Right lobe of liver (tissue), 6 donors: ENCODE results near the gene ZNF503. TPM values are rescaled to one million over a fixed set of nuclear protein-coding genes. Genes with fewer than 3 reads are reported as not detected.
"Not testable (repeated sequence)": the region's sequence is repeated elsewhere in the genome, so short reads cannot be mapped to it uniquely, and the experiment has no call there.

ENCODE experiments used
- ATAC-seq, 4 donors: fragments of 200-7000 bp; cut with Tn5 transposase; one replicate each; pipeline ENCODE4 v1.9.1; 2020; ENCODE audit warnings: mild to moderate bottlenecking in 4 of 4, moderate library complexity in 4 of 4
- DNase-seq, 3 donors: peaks; one replicate each; pipeline ENCODE4 v3.0.0-alpha.2; 2020
- H3K27ac ChIP-seq, 3 donors: fragments of 200-600 bp; one replicate each; pipeline ENCODE4 v1.8.0; 2022
- H3K27me3 ChIP-seq, 2 donors: fragments of 200-600 bp; one replicate each; pipeline ENCODE4 v1.8.0; 2022
- H3K36me3 ChIP-seq, 4 donors: fragments of 200-600 bp; sonication (generic) in 1 of 4; one replicate each; pipeline versions ENCODE4 v1.5.1 to v1.8.0; 2017 to 2022; ENCODE audit warnings: control low read depth in 1 of 4
- H3K4me1 ChIP-seq, 4 donors: fragments of 200-600 bp; sonication (generic) in 1 of 4; one replicate each; pipeline versions ENCODE4 v1.5.1 to v1.8.0; 2017 to 2022; ENCODE audit warnings: control low read depth in 1 of 4
- H3K4me3 ChIP-seq, 3 donors: fragments of 200-600 bp; one replicate each; pipeline ENCODE4 v1.8.0; 2022
- H3K9me3 ChIP-seq, 4 donors: fragments of 200-600 bp; sonication (generic) in 1 of 4; one replicate each; pipeline versions ENCODE4 v1.5.1 to v1.8.0; 2017 to 2022; ENCODE audit warnings: control low read depth in 1 of 4
- POLR2A ChIP-seq: fragments of 450-650 bp; IDR thresholded peaks from one replicate; pipeline ENCODE4 v1.6.1; 2017; ENCODE audit warnings: antibody characterized with exemption, mild to moderate bottlenecking
- WGBS: methylation state at CpG from one replicate; pipeline ENCODE4 v1.1.6; 2018; ENCODE audit warnings: low coverage, low lambda C conversion rate; ENCODE audit not compliant: insufficient coverage; ENCODE audit errors: missing lambda C conversion rate; 5-methylcytosine and 5-hydroxymethylcytosine counted together
- intact Hi-C, 2 donors: fragments of 100-400 bp; cut with DNase I; formaldehyde crosslinking; loops; one replicate each; pipeline versions ENCODE4 v1.11.2 to v1.14.1; 2022
- total RNA-seq, 6 experiments: library from RNA; depleted of rRNA in 2 of 6; stranded (reverse); fragments of >200 nt in 2 of 6; fragmentation: NEBNext Ultra II Directional in 3 of 6; extraction: Animal tissue kit (Norgen Biotek cat#: 25700) in 3 of 6; gene quantifications; one replicate each; pipeline versions ENCODE4 v1.1.0 to v1.2.4, GENCODE V29; 2016 to 2023
- TF ChIP-seq, protein P1 (sequence below), 4 donors: fragments of 200-600 bp in 3 of 4; fragments of 450-650 bp in 1 of 4; IDR thresholded peaks; one replicate each; pipeline versions ENCODE4 v1.5.1 to v1.8.0; 2016 to 2022; ENCODE audit warnings: antibody characterized with exemption in 4 of 4, mild to moderate bottlenecking in 2 of 4
- donor health status: DM: no; HTN: yes; CAD: no.
- donor health status: DM: no; HTN: no; CAD: no.
- donor health status: DM: no; HTN: no; CAD: no.
- donor health status: DM: no; HTN: yes; CAD: no.
- donor health status: DM: no; HTN: yes; CAD: no.

The ZNF503 gene
- total RNA-seq, 6 experiments from 2014 or later: 2.9 to 7.1 (median 5.4) TPM

GRCh38 chr10:75367901-75368300 is 33.7 kb downstream of the ZNF503 start:
- H3K27me3 ChIP-seq: no peaks in the 10 kb centered on the region
- no peak overlapping the region for H3K4me3 ChIP-seq
- no CpG with 5 or more reads among the region's 2 CpGs for WGBS
- intact Hi-C loops: no loop called here
- H3K9me3 ChIP-seq: no peaks in the 10 kb centered on the region
- H3K4me1 ChIP-seq: no peaks in the 10 kb centered on the region
- TF ChIP-seq, protein P1, sequence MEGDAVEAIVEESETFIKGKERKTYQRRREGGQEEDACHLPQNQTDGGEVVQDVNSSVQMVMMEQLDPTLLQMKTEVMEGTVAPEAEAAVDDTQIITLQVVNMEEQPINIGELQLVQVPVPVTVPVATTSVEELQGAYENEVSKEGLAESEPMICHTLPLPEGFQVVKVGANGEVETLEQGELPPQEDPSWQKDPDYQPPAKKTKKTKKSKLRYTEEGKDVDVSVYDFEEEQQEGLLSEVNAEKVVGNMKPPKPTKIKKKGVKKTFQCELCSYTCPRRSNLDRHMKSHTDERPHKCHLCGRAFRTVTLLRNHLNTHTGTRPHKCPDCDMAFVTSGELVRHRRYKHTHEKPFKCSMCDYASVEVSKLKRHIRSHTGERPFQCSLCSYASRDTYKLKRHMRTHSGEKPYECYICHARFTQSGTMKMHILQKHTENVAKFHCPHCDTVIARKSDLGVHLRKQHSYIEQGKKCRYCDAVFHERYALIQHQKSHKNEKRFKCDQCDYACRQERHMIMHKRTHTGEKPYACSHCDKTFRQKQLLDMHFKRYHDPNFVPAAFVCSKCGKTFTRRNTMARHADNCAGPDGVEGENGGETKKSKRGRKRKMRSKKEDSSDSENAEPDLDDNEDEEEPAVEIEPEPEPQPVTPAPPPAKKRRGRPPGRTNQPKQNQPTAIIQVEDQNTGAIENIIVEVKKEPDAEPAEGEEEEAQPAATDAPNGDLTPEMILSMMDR (IDR thresholded peaks at IDR 0.05): no peak
- no peak for TF ChIP-seq POLR2A
- no peaks in the 10 kb centered on the region for H3K36me3 ChIP-seq
- ATAC-seq (no peak), DNase-seq (no peak)
- no peak overlapping the region for H3K27ac ChIP-seq

DNA sequence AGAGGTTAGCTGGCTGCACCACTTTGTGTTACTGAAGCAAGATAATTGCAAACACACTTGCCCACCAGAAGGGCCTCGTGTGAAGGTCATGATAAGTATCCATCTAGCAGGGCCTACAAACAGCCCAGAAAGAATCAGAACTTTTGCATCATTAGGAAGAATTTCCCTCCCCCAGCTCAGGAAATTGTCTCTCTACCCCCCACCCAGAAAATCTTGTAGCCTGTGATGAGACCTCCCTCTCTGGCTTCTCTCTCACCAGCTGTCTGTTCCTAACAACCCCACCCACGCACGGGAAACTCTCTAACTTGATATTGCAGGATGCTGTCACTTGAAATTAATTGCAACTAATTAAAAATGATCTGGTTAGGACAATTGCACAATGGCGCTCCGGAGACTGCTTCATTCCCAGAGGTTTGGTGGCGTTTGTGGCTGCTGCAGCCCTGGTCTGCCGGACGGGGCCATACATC is 34.5 kb downstream of the ZNF503 start:
- WGBS: 59% methylated on average over 8 of the region's 8 CpGs
- intact Hi-C loops: no loop called here
- ATAC-seq (no peak), DNase-seq (no peak)
- Histone ChIP-seq H3K9me3 (no peaks in the 10 kb centered on the region), H3K36me3 (no peaks in the 10 kb centered on the region), H3K4me1 (no peaks in the 10 kb centered on the region), H3K27ac (no peak overlapping the region), H3K4me3 (no peak overlapping the region), H3K27me3 (no peaks in the 10 kb centered on the region)
- TF ChIP-seq, protein P1 (IDR thresholded peaks at IDR 0.05): no peak
- TF ChIP-seq POLR2A: no peak

DNA sequence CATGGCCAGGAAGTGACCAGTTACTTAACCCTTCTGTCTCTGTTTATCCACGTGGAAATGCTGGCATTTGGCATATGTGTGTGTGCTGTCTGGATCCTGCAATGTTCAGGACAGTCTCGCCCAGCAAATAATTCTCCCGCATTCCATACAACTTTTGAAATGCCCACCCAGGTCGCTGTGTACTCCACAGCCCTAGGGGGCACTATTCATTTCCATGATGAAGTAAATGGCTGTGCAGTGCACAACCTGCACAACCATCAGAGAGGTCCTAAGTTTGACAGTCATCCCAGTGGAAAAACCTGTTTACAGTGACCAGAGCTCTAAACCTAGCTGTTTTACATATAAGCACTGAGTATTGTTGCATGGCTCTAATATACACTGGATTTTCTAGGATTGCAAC is 38.1 kb downstream of the ZNF503 start:
- intact Hi-C loops: no loop called here
- 67% methylated on average over 1 of the region's 4 CpGs for WGBS
- no peak overlapping the region for H3K4me3 ChIP-seq
- DNase-seq (no peak), ATAC-seq (no peak)
- H3K36me3 ChIP-seq: no peaks in the 10 kb centered on the region
- H3K27ac ChIP-seq: no peak overlapping the region
- H3K27me3 ChIP-seq: no peaks in the 10 kb centered on the region
- no peaks in the 10 kb centered on the region for H3K9me3 ChIP-seq
- no peaks in the 10 kb centered on the region for H3K4me1 ChIP-seq
- TF ChIP-seq, protein P1 (IDR thresholded peaks at IDR 0.05): no peak
- TF ChIP-seq POLR2A: no peak

DNA sequence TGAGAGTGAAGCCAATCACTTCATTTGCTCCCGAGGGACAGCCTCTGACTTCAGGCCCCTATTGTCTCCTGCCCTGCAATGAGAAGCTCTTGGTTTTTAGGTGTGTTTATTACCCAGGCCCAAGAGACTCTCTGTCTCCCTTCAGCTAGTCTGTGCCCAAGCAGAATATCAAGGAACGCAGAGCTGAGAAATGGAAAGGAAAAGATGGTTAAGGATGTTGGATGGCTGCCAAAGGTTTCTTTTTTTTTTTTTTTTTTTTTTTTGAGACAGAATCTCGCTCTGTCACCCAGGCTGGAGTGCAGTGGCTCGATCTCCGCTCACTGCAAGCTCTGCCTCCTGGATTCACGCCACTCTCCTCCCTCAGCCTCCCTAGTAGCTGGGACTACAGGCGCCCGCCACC is 41.7 kb downstream of the ZNF503 start:
- H3K36me3 ChIP-seq, intact Hi-C loops, H3K27me3 ChIP-seq, H3K9me3 ChIP-seq, DNase-seq, ATAC-seq, H3K4me3 ChIP-seq, H3K4me1 ChIP-seq, H3K27ac ChIP-seq: not testable (repeated sequence)
- WGBS: 84% methylated on average over 6 of the region's 8 CpGs

DNA sequence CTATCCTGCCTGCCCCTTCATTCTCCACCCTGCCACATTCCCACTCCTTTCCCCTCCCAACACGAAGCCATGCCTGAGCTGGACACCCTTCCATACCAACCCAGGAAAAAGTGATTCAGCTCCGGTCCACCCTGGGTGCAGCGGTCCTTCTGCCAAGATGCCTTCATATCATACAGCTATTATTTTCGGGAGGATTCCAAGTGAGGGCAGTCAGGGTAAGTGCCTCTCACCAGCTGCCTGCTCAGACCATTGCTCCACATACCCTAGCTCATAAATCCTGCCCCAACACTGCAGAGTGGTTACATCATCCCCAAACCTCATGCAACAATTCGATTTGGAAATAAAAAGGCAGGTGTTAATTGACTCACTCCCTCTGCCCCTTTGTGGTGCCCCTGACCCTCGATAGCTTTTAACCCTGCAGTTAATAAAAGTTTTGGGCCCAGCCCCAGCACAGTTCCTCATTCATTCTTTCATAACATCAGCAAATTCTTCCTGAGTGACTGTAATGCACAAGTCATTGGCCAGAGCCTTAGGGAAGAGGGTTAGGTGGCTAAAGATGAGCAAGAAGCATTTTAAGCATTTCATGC is 42.6 kb downstream of the ZNF503 start:
- WGBS: 60% methylated on average over 6 of the region's 6 CpGs
- H3K27ac ChIP-seq: no peak overlapping the region

More for the DNA sequence above, 42.6 kb downstream of the ZNF503 start:
- Histone ChIP-seq H3K36me3 (no peaks in the 10 kb centered on the region), H3K4me1 (no peaks in the 10 kb centered on the region), H3K27me3 (no peaks in the 10 kb centered on the region), H3K4me3 (no peak overlapping the region), H3K9me3 (no peaks in the 10 kb centered on the region)
- ATAC-seq (peak in 1 of 4 donors; percentile 55), DNase-seq (no peak)
- intact Hi-C loops: no loop called here
- TF ChIP-seq POLR2A: no peak
- TF ChIP-seq, protein P1 (IDR thresholded peaks at IDR 0.05): no peak
